HT-29 (cell line): Measurements from ENCODE around the gene TUBB8. TPM values are rescaled to one million over a fixed set of nuclear protein-coding genes. Genes with fewer than 3 reads are reported as not detected.
"Not testable (repeated sequence)": the region's sequence is repeated elsewhere in the genome, so short reads cannot be mapped to it uniquely, and the experiment has no call there.

Source experiments
- DNase-seq: peaks from one replicate; pipeline ENCODE4 v3.0.0-alpha.2; 2015; ENCODE audit warnings: low spot score
- total RNA-seq: library from RNA; depleted of rRNA; stranded (reverse); fragments of >200 nt; shearing (Covaris generic); gene quantifications from 2 replicates; pipeline ENCODE4 v1.2.3, GENCODE V29; 2014; rRNA removed

The TUBB8 gene
- not detected in 2 replicates for total RNA-seq

DNA sequence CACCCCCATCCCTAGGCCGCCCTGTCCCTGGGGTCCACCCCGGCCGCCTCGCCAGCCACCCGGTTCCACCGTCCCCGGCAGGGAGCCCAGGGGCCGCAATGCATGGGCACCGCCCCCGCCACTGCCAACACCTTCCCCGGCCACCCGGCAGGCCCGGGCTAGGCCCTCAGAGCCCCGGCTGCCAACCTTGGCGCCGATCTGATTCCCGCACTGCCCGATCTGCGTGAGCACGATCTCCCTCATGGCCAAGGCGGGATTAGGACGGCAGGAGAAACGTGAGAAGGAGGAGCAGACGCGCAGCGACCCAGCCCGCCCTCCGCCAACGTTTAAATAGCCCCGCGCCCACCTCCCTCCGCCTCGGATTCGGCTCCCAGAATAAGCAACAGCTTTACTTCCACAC lies at the start of gene TUBB8:
Gene TUBB8 (minus strand): TSS at position 301 of the 400 bp plus-strand sequence. CDS start 58 bp downstream, at position 243.
- DNase-seq: no peak

DNA sequence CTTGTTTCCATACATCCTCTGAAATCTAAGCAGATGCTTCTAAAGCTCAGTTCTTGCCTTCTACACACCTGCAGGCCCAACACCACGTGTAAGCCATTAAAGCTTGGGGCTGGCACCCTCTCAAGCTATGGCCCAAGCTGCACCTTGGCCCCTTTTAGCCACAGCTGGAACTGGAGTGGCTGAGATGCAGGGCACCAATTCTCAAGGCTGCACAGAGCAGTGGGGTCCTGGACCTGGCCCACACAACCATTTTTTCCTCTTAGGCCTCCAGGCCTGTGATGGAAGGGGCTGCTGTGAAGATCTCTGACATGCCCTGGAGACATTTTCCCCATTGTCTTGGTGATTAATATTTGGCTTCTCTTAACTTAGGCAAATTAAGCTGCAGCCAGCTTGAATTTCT lies 47.4 kb upstream of the TUBB8 start:
- no peak for DNase-seq

DNA sequence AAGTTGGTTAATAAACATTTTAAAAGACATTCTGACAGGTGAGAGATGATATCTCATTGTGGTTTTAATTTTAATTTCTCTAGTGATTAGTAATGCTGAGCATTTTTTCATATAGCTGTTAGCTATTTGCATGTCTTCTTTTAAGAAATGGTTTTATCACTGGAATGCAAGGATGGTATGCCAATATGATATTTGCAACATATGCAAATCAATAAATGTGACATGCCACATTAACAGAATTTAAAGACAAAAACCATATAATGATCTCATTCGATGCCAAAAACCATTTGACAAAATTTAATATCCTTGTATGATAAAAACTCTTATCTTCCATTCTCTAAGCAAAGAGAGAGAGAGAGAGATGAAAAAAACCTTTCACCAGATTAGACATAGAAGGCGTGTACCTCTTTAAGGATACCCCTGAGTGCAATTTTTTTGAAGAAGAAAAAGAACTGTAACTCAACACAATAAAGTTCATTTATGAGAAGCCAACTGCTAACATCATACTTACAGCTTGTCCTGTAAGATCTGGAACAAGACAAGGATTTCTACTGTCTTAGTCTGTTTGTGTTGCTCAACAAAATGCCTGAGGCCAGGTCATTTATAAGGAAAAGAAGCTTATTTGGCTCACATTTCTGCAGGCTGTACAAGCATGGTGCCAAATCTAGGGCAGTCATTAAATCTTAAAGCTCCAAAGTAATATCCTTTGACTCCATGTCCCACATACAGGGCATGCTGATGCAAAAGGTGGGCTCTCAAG lies 46.4 kb upstream of the TUBB8 start:
- no peak for DNase-seq

DNA sequence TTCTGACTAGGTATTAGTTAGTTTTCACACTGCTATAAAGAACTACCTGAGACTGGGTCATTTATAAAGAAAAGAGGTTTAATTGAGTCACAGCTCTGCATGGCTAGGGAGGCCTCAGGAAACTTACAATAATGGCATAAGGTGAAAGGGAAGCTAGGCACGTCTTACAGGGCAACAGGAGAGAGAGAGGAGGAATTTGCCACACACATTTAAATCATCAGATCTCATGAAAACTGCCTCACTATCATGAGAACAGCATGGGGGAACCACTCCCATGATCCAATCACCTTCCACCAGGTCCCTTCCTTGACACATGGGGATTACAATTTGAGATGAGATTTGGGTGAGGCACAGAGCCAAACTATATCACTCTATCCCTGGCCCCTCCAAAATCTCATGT lies 45.5 kb upstream of the TUBB8 start:
- no peak for DNase-seq

DNA sequence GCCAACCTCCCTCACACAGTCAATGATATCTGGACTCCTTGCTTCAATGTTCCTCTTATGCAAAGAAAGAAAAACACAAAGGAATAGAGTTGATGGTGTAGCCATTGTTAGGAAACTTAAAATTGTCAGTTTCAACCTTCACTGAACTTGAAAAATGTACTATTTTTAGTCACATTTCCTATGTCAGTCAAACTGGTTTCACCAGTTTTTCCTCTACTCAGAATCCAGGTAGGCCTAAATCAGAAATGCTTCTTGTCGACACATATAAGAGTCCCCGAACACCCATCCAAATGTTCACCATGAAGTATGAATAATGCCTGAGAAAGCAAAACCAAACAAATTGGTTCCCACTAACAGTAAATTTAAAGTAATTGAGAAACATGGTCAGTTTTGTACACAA lies 43.8 kb upstream of the TUBB8 start:
- peak; percentile 62 for DNase-seq

DNA sequence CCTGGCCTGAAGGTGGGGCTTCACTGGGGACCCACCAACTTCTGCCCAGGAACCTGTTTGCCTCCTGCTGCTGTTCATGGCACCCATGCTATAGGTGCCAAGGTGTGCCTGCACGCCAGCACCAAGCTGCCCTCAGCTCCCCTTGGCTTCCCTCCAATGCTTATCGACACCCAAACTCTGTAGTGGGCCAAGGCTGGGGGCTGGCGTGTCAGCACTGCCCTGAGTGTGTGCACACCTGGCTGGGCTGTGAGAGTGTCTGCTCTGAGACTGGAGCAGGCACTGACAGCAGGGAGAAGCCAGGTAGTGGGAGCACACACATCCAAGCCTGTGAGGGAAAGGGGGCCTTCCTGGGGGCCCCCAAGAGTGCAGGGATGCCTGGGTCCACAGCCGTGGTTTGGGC lies 43.1 kb upstream of the TUBB8 start:
- DNase-seq: no peak

DNA sequence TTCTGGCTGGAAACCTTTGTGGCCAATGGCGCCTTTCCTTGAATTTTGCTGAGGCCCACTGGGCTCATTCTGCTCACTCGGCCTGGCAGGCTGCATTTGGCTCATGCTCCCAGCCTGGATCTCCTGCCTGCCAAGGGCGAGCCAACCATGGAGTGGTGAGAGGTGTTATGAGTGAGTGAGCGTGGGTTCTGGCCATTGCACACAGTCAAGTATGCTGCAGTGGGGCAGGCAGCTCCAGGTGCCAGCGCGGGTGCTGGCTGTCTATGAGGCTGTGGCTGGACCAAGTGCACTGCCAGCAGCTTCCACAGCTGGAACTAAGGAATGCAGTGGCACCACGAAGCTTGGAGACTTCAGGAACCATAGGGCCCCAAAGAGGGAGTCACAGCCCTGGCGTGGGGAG lies 42.2 kb upstream of the TUBB8 start:
- no peak for DNase-seq

DNA sequence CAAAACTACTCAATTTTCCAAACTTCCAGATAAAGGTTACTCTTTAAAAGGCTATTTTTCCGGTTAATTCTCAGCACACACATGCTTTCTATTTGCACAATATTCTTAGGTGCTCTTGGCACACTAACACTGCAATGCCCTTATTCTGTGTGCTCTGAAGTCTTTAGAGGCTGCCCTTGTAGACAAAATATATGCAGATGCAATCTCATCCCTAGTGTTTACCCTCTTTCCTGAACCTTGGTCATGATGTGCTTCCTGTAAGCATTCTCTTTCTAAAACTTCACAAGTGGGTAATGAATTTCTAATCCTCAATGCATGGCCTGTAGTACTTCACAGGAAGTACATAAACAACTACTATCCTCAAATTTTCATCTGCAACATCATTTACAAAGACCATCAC lies 41.1 kb upstream of the TUBB8 start:
- DNase-seq: no peak

DNA sequence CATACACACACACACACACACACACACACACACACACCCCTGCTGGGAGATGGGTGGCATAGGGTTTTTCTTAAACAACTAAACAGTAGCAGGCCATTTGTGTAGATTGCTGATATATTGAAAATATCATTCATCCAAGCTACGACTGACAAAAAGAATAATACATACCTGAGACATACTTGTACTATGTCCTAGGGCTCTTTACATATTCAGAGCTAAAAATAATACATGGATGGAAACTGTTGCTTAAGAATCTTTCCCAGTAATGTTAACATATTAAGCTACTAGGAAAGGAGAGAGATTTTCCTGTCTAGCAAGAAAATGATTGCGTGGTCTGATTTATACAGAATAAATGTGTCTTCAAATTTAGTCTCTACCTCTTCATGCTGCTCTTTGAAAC lies 40.2 kb upstream of the TUBB8 start:
- DNase-seq: no peak

DNA sequence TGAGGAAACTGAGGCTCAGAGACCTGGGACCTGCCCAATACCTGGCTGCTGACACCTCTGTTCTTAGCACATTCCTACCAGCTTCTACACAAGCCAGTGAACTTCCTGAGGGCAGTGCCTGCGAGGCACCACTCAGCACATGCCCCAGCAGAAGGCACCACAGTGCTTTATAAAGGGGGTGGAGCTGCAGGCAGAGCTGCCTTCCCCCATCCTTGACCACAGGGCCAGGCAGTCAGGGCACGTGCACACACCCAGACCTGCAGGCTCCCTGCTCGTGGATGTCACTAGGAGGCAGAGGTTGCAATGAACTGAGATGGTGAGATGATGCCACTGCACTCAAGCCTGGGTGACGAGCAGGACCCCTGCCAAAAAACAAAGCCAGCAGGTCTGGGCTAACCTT lies 39.2 kb upstream of the TUBB8 start:
- DNase-seq: peak; percentile 20

DNA sequence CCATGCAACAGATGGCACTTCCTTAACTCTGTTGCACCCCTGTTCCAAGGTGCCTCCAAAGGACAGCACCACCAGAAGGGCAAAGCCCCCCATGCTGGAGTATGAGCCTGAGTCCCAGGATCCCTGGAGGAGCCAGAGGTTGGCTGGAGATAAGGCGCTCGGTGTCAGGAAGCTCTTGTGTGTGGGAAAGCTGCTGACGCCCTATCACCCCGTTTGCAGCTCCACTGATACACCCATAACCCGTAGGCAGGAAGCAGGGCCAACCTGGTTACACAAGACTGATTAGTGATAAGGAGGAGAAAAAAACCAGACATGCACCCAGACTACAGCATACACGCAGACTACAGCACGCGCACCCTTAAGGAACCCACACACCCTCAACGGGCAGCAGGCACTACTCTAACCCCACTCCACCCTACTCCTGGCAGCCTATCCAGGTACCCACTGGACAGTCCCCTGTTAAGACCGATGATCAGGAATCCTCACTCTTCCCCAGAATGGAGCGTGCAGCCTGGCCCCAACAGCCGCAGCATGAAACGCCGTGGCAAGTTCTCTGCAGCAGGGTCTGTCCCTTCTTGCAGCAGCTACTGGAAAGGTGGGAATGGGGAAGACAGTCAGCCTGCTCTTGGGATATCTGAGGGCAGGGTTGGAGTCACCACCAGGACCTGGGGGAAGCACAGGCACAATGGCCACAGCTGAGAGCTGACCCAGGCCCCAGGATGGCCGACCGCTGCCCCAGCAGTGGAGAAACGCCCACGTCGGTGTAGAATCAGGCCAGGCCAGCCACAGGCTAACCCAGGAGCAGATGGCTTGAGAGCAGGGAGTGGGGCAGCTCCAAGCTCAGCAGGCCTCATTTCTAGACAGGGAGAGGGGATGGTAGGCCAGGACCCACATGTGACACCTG lies 38.3 kb upstream of the TUBB8 start:
- peak; percentile 7 for DNase-seq

DNA sequence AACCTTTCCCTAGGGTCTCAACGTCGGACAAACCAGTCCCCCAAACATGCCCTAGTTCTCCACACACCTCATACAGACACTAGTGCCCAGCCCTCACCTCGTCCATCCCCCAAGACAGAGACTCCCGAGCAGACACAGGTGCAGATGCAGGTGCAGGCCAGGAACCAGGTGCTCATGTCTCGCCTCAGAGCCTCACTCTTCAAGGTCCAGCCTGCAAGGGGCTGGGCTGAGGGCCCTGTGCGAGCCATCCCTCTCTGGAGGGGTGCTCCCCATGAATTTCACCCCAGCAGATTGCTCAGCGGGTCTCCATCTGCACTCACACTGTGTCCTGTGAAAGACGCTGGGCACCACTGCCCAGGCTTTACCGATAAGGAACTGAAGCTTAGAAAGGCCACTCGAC lies 36.9 kb upstream of the TUBB8 start:
- DNase-seq: no peak

DNA sequence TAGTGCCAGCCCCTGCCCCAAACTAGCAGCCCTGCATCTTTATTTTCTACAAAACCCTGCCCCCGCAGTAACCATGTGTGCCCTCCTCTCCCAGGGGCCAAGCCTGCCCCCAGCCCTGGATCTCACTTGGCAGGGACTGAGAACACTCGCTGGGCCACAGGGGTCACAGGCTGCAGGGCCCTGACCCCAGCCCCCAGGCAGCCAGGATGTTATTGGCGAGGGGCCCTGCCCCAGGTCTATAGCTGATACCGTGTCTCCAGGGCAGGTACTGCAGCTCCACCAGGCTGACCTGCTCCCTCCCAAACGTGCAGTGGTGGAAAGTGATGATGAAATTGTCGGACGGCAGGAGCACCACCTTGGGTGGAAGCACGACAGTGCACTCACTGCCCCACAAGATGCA lies 35.9 kb upstream of the TUBB8 start:
- no peak for DNase-seq

DNA sequence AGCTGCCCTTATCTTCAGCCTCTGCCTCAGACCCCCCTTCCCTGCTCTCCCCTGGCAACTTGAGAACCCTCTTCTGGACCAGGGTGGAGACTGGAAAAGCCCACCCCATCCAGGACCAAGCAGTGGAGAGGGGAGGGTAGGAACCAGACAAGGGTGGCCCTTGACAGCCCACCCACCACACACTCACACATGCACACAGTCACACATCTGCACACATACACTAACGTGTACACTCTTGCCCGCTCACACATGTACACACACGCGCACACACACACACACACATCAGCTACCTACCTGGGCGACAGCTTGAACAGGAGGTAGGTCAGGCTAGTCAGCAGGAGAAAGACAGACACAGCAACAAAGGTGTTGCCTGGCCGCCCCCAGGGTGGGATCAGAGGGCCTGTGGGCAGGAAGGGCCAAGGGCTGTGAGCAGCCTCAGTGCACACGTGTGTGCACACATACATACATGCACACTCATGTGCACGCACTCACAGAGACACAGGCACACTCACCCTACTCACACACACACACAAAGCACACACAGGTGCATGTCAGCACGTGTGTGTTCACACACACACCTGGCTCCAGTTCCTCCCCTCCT lies 34.9 kb upstream of the TUBB8 start:
- no peak for DNase-seq

DNA sequence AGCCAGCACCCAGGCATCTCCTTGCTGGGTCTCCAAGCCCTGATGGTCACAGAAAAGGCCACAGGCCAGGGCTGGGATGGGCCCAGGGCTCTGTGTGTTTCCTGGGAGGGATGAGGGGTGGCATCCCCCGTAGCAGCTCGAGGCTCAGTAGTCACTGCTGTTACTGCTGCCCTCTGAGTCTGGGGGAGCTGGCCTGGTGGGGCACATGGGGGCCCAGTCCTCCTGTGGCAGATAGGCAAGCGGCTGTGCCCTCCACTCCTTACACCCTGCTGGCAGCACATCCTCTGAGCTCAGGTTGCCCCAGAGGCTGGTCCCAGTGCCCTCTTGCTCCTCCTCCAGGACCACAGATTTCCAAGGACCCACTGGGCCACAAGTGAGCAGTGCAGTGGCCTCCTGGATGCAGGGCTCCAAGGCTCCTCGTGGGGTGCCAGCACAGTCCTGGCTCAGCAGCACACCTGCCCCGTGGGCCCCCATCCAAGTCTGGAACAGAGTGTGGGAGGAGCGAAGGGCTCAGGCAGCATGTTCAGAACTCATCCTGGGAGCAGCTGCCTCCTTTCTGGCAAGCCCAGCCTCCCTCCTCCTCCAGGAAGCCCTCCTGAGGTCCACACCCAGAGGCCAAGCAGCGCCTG lies 31.5 kb upstream of the TUBB8 start:
- DNase-seq: no peak

DNA sequence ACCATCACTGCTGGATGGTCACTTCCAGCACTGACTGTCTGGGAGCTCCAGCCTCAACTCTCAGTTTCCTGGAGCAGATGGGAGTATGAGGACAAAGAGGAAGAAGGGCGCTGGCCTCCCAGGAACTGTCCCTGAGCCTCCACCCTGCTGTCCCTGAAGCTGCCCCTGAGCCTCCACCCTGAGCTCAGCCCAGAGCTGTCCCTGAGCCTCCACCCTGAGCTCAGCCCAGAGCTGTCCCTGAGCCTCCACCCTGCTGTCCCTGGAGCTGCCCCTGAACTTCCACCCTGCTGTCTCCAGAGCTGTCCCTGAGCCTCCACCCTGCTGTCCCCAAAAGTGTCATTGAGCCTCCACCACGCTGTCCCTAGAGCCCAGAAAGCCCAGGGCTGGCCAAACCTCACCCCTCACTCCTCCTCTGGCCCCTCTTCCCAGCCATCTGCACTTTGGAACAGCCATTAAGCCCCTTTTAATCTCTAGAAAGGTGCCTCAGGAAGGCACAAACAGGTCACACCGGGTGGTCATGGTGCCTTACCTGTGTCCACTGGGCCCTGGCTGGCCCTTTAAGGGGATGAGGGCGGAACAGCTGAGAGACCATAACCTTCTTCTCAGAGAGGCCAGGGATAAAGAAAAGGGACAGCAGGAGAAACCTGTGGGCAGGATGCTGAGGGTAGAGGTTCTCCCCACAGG lies 30.6 kb upstream of the TUBB8 start:
- DNase-seq: no peak

DNA sequence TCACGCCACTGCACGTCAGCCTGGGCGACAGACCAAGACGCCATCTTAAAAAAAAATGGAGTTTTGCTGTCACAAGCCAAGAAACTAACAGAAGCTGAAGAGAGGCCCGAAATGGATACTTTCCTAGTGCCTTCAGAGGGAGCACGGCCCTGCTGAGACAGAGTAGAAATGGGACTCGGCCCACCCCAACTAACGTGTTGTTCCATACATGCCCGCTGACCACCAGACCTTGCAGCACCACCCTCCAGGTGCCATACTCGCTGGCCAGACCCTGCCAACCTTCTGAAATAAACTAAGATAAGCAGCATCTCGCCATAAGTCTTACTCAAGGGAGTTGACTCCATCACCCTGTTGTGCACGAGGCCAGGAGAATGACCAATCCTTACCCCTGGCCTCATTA lies 29.5 kb upstream of the TUBB8 start:
- DNase-seq: no peak

DNA sequence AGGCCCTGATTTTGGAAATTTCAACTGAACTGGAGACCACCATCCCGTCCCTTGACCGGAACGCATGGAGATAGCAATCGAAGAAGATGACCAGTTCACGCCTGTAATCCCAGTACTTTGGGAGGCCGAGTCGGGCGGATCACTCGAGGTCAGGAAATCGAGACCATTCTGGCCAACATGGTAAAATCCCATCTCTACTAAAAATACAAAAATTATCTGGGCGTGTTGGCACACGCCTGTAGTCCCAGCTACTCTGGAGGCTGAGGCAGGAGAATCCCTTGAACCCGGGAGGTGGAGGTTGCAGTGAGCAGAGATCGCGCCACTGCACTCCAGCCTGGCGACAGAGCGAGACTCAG lies 25.1 kb upstream of the TUBB8 start:
- DNase-seq: not testable (repeated sequence)

DNA sequence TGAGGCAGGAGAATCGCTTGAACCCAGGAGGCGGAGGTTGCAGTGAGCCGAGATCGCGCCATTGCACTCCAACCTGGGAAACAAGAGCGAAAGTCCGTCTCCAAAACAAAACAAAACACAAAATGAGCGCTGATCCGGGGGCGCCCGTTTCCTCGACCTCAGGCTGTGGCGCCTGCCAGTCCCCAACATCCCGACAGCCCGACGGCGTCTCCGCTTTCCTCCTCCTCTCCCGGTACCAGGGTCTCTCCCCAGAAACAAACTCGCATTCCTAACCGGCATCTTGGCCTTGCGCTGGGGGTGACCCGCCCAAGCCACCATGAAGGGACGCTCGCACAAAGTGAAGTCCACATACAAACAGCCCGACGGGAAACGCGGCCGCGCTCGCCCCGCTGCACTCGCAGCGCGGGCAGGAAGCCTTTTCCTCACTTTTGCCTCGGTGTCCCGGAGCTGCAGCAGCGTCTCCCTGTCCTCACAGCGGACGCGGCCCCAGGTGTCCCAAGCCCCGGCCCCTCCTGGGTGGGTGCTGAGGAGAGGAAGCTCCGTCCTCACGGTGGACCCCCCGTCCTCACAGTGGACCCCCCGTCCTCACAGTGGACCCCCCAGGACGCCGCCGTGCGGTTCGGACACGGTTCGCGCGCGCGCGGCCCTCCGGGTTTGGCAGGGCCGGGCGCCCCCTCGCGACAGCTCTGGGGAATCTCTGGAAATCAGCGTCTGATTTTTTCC lies 24.6 kb upstream of the TUBB8 start:
- DNase-seq: peak; percentile 32

DNA sequence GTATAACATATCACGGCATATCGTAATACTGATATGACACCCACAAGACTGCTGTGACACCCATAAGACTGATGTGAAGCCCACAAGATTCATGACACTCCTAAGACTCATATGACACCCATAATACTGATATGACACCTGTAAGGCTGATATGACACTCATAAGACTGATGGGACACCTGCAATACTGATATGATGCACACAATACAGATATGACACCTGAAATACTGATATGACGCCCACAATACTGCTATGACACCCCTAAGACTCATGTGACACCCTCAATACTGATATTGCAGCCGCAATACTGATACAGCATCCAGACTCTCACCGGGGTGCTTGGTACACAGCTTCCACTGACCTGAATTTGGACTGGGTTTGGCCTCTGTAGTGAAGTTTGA lies 19.1 kb upstream of the TUBB8 start:
- not testable (repeated sequence) for DNase-seq

DNA sequence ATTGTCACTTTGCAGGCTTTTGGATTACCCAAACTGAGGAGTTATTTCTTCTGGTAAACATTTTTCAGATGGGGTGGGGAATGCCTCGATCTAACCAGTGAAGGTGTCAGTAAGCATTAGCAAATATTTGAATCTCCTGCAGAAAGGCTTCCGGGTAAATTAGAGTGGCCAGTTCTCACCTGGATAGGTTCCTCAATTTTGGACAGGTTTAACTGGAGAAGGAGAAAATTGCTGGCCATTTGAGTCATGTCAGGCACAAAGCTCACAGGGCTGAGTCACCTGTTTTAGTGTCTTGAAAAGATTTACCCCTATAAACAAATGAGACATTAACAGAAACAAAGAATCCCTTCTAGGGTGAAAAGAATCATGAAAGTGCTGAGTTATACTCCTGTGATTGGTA lies 830 bp upstream of the TUBB8 start:
- not testable (repeated sequence) for DNase-seq
